IPS DF 6.9 (cell line): Measurements from ENCODE around the gene NSL1.
A peak's percentile ranks its signal among the peaks of the same experiment; 100 is the strongest.
"Not testable (repeated sequence)": the region's sequence is repeated elsewhere in the genome, so short reads cannot be mapped to it uniquely, and the experiment has no call there.

Source experiments
- DNase-seq: peaks from one replicate; pipeline ENCODE4 v3.0.0-alpha.2; 2013; ENCODE audit warnings: low read depth, low spot score
- H3K27ac ChIP-seq: one replicate; pipeline ENCODE4 v1.5.1; 2013; ENCODE audit warnings: low read length, control low read depth
- H3K27me3 ChIP-seq: 2 replicates; pipeline ENCODE4 v1.6.1; 2013; ENCODE audit warnings: mild to moderate bottlenecking, low read length; ENCODE audit not compliant: control insufficient read depth, insufficient read depth
- H3K36me3 ChIP-seq: 2 replicates; pipeline ENCODE4 v1.6.1; 2013; ENCODE audit warnings: low read length; ENCODE audit not compliant: control insufficient read depth, insufficient read depth
- H3K4me1 ChIP-seq: 2 replicates; pipeline ENCODE4 v1.6.1; 2013; ENCODE audit warnings: low read length; ENCODE audit not compliant: control insufficient read depth, insufficient read depth
- H3K4me3 ChIP-seq: 2 replicates; pipeline ENCODE4 v1.5.1; 2013; ENCODE audit warnings: mild to moderate bottlenecking, low read length
- H3K9me3 ChIP-seq: 2 replicates; pipeline ENCODE4 v1.6.1; 2013; ENCODE audit warnings: low read length, inconsistent platforms; ENCODE audit not compliant: control insufficient read depth, insufficient read depth
- WGBS: extraction: QIAGEN DNeasy Blood & Tissue Kit; methylation state at CpG from one replicate; pipeline ENCODE4 v1.1.7; 2013; ENCODE audit warnings: mixed read lengths, missing lambda C conversion rate; ENCODE audit not compliant: insufficient read length, insufficient coverage; 5-methylcytosine and 5-hydroxymethylcytosine counted together

The NSL1 gene

GRCh38 chr1:212791676-212792395, at the start of gene NSL1, which contains the start of gene TATDN3:
NSL1 (minus strand) TSS chr1:212791777; CDS start chr1:212791763, 14 bp downstream.
TATDN3 (plus strand) TSS chr1:212791894; CDS start chr1:212791922, 28 bp downstream.
- Histone ChIP-seq H3K9me3 (no peaks in the 10 kb centered on the region), H3K4me1 (no peaks in the 10 kb centered on the region), H3K4me3 (peak within 1 kb of the TSS; percentile 99), H3K27me3 (no peaks in the 10 kb centered on the region), H3K36me3 (no peaks in the 10 kb centered on the region; the same call in 1 of the 2 replicates), H3K27ac (no peak within 1 kb of the TSS)
- no CpG with 5 or more reads among the region's 46 CpGs for WGBS
- peak; percentile 98 for DNase-seq

DNA sequence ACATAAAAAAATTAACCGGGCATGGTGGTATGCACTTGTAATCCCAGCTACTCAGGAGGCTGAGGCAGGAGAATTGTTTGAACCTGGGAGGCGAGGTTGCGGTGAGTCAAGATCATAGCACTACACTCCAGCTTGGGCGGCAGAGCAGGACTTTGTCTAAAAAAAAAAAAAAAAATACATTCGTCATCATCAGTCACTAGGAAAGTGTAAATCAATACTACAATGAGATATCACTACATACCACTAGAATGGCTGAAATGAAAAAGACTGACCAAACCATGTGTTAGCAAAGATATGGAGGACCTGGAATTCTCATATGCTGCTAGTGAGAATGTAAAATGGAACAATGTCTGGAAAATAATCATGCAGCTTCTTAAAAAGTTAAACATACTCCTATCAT, 46.6 kb upstream of the NSL1 start:
- Histone ChIP-seq H3K9me3 (no peaks in the 10 kb centered on the region), H3K27me3 (no peaks in the 10 kb centered on the region), H3K4me3 (no peak overlapping the region), H3K27ac (no peak overlapping the region), H3K4me1 (no peaks in the 10 kb centered on the region), H3K36me3 (no peaks in the 10 kb centered on the region)
- DNase-seq: no peak
- no CpG with 5 or more reads among the region's 5 CpGs for WGBS

DNA sequence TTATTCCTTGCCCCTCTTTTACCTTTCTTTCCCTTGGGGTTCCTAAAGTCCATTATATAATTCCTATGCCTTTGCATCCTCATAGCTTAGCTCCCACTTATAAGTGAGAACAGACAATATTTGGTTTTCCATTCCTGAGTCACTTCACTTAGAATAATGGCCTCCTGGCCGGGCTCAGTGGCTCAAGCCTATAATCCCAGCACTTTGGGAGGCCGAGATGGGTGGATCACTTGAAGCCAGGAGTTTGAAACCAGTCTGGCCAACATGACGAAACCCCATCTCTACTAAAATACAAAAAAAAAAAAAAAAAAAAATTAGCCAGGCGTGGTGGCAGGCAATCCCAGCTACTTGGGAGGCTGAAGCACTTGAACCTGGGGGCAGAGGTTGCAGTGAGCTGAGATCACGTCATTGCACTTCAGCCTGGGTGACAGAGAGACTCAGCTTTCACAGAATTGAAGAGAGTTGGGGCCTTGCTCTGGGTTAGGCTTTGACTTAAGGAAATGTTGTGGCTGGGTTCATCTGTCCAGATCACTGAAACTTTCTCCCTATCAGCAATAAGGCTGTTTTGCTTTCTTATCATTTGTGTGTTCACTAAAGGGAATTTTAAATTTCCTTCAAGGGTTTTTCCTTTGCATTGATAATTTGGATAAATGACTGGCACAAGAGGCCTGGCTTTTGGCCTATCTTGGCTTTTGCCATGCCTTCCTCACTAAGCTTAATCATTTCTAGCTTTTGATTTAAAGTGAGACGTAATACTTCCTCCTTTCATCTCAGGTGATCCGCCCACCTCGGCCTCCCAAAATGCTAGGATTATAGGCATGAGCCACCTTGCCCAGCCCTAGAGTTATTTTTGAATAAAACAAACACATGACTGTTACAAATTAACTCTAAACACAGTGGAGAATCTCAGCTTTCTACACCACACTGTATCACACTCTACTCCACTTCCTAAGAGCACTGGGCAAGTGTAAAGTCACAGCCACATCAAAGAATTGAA, 41.9 kb upstream of the NSL1 start:
- H3K27ac ChIP-seq, H3K4me1 ChIP-seq, DNase-seq, H3K9me3 ChIP-seq, H3K4me3 ChIP-seq, H3K36me3 ChIP-seq, H3K27me3 ChIP-seq: not testable (repeated sequence)
- no CpG with 5 or more reads among the region's 8 CpGs for WGBS

GRCh38 chr1:212828395-212828794, 36.8 kb upstream of the NSL1 start:
- no peak for DNase-seq
- Histone ChIP-seq H3K36me3 (no peaks in the 10 kb centered on the region), H3K27ac (no peak overlapping the region), H3K9me3 (no peaks in the 10 kb centered on the region; the same call in 1 of the 2 replicates), H3K27me3 (no peaks in the 10 kb centered on the region), H3K4me1 (no peaks in the 10 kb centered on the region), H3K4me3 (no peak overlapping the region)
- WGBS: no CpG with 5 or more reads among the region's 2 CpGs

- DNase-seq: no peak
- no peak overlapping the region for H3K27ac ChIP-seq
- no peaks in the 10 kb centered on the region for H3K36me3 ChIP-seq
Observed at GRCh38 chr1:212827831-212828278, 36.3 kb upstream of the NSL1 start.

GRCh38 chr1:212827171-212827776, 35.7 kb upstream of the NSL1 start:
- no peaks in the 10 kb centered on the region for H3K36me3 ChIP-seq
- no peaks in the 10 kb centered on the region; the same call in 1 of the 2 replicates for H3K9me3 ChIP-seq
- no peaks in the 10 kb centered on the region for H3K4me1 ChIP-seq
- no peak overlapping the region for H3K4me3 ChIP-seq
- WGBS: no CpG with 5 or more reads among the region's 4 CpGs
- DNase-seq: no peak
- H3K27ac ChIP-seq: no peak overlapping the region
- H3K27me3 ChIP-seq: no peaks in the 10 kb centered on the region

More at GRCh38 chr1:212827831-212828278, 36.3 kb upstream of the NSL1 start:
- Histone ChIP-seq H3K4me1 (no peaks in the 10 kb centered on the region), H3K27me3 (no peaks in the 10 kb centered on the region), H3K4me3 (no peak overlapping the region), H3K9me3 (no peaks in the 10 kb centered on the region; the same call in 1 of the 2 replicates)
- no CpG with 5 or more reads among the region's 5 CpGs for WGBS

DNA sequence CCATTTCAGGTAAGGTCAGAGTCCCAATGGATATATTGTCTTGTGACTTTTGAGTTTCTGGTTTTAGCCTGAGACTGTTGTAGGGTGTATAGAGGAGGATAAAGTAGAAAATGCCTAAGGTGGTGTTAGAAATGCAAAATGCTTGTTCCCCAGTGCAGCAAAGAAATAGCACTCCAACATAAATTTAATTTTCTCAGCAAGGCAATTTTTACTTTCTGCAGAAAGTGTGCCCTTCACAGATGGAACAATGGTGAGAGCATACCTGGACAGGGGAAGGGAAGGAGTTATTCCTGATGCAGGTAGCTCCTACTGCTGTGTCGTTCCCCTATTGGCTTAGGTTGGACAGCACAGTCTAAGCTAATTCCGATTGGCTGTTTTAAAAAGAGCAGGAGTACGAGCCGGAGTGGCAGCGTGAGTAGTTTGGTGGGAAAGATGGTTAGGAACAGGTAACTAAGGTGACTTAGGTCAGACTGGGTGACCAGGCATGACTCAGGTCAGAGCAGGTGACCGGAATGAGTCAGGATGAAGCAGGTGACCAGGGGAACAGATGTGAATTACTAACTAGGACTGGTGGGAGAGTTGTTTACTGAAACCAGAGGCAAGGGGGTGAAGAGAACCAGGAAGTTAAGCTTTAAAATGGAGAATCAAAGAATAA, 34.3 kb upstream of the NSL1 start:
- no peaks in the 10 kb centered on the region for H3K36me3 ChIP-seq
- H3K27ac ChIP-seq: no peak overlapping the region
- no peaks in the 10 kb centered on the region for H3K4me1 ChIP-seq
- WGBS: no CpG with 5 or more reads among the region's 6 CpGs
- DNase-seq: no peak
- H3K27me3 ChIP-seq: no peaks in the 10 kb centered on the region
- H3K9me3 ChIP-seq: no peaks in the 10 kb centered on the region; the same call in 1 of the 2 replicates
- H3K4me3 ChIP-seq: no peak overlapping the region

DNA sequence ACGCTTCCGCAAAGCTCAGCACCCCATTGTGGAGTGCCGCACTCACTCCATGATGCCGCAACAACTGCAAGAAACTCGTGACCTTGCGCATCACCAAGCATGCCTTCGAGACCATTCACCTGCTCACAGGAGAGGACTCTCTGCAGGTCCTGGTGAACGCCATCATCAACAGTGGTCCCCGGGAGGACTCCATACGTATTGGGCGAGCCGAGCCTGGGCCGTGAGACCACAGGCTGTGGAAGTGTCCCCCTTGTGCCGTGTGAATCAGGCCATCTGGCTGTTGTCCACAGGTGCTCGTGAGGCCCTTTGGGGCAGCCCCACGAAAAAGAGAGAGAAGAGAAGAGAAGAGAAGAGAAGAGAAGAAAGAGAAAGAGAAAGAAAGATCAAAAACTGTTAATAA, 32.6 kb upstream of the NSL1 start:
- WGBS: no CpG with 5 or more reads among the region's 16 CpGs
- DNase-seq: no peak
- Histone ChIP-seq H3K27ac (no peak overlapping the region), H3K27me3 (no peaks in the 10 kb centered on the region), H3K4me3 (no peak overlapping the region), H3K9me3 (no peaks in the 10 kb centered on the region; the same call in 1 of the 2 replicates), H3K4me1 (no peaks in the 10 kb centered on the region), H3K36me3 (no peaks in the 10 kb centered on the region)

GRCh38 chr1:212822956-212823355, 31.4 kb upstream of the NSL1 start:
- no peaks in the 10 kb centered on the region for H3K36me3 ChIP-seq
- WGBS: no CpG with 5 or more reads among the region's 3 CpGs
- H3K9me3 ChIP-seq: no peaks in the 10 kb centered on the region; the same call in 1 of the 2 replicates
- no peak overlapping the region for H3K27ac ChIP-seq
- no peak overlapping the region for H3K4me3 ChIP-seq
- no peaks in the 10 kb centered on the region for H3K27me3 ChIP-seq
- no peak for DNase-seq
- no peaks in the 10 kb centered on the region for H3K4me1 ChIP-seq
